NCI-H446 treated with DMSO at 0.1 percent for 48 hours (cell line): ENCODE measurements around the gene HOXB5.

Experiments used
- DNase-seq: peaks from one replicate; lab custom pipeline; 2025; lab: John Stamatoyannopoulos, UW

Gene HOXB5

DNA sequence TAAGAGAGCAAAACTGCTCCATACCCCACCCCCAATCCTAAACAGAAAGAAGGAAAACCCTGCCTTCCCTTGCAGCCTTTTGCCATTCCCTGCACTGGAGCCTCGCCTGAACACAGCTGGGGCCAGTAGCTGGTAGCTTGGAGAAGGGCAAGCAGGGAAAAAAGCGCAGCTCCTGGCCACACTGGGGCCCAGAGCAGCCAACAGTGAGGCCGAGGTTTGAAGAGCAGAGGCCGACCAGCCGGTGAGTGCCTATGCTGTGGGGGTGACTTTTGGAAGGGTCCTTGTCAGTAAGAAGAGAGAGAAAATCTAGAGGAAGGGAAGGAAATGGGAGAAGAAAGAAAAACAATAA lies 35.8 kb upstream of the HOXB5 start:
- DNase-seq = no peak

DNA sequence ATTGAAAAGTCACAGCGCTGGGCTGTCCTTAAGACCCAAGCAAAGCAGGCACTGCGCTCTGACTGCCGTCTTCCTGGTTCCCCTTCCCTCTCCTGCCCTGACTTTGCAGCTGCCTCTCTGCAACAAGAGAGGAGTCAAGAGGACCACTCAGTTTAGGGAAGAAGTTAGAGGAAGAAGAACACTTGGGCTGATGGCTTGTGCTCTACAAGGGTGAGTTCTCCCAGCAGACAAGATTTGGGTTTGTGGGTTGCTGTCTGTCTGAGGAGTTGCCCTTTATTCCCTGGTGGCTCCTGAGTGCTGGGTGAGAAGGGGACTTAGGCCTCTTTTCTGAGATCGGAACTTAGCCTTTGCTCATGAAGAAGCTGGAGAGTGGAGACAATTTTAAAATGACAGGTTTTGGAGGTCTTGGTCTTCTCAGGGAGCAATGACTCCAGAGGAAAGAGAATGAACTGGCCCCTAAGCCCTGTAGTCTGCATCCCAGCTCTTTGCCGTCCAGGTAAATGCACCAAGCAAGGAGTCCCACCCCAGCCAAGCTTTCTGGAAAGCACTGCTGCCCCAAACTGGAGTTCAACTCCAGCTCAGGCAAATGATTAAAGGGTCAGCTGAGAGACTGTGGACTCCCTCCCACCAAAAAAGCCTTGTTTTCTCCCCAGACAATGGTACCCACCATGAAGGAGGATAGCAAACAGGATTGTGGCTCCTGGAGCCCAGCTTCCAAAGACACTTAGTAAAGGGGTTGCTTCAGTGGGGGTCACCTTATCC lies 35.3 kb upstream of the HOXB5 start:
- DNase-seq = no peak

DNA sequence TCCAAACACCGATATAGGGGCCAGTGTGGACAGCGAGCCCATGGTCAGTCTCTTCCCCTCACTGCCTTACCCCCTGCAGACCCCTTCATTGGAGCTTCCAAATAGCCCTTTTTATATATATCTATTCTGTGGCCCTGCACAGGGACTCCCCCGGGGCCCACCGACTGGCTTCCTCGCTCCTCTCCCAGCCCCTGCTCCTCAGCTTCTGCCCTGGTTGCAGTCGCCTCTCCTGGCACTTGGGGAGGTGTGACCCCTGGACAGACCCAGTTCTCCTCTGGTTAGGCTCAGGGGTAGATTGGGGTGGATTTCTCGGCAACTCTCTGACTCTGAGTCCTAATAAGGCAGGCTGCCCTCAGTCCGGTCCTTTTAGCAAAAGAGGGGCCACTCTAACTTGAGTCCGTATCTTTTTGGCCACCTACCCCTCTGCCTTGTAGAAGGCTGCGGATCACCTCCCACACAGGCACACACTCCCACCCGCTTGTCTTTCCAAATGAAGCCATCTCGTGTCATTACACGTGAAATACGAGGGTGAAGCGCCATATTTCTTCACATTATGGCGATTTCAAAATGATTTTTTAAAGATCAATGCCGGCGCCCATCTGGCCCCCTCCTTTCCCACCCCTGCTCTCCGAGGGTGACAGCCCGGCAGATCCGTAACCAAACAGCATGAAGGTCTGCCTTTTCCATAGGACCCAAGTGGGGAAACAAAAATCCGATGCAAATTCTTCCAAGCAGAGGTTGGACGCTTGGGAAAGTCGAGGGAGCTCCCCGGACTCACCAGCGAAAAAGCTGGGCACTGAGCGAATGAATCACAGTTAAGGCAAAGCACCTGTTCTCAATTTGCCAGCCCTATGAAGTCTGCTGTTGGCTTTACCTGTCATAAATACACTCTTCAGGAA lies 34.3 kb upstream of the HOXB5 start:
- no peak for DNase-seq

DNA sequence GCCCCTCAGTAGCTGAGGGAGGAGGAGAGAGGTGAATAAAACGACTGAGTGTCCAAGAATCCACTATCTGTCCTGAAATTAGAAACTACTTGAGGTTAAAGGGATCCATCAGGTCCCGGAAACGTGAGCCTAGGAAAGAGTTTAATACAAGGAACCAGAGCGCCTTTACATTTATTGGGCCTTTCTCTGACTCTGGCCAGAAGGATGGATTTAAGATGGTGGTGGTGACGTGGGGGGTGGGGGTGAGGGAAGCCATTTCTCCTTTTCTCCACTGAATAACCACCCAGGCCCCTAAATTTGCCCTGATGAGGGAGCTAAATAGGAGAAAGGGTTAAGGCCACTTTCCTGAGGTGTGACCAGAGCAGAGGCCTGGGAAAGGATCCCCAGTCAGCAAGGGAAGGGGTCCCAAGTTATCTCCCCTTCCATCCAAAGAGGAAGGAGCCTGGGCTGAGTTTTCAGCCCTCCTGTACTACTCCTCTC lies 33.6 kb upstream of the HOXB5 start:
- DNase-seq = no peak

DNA sequence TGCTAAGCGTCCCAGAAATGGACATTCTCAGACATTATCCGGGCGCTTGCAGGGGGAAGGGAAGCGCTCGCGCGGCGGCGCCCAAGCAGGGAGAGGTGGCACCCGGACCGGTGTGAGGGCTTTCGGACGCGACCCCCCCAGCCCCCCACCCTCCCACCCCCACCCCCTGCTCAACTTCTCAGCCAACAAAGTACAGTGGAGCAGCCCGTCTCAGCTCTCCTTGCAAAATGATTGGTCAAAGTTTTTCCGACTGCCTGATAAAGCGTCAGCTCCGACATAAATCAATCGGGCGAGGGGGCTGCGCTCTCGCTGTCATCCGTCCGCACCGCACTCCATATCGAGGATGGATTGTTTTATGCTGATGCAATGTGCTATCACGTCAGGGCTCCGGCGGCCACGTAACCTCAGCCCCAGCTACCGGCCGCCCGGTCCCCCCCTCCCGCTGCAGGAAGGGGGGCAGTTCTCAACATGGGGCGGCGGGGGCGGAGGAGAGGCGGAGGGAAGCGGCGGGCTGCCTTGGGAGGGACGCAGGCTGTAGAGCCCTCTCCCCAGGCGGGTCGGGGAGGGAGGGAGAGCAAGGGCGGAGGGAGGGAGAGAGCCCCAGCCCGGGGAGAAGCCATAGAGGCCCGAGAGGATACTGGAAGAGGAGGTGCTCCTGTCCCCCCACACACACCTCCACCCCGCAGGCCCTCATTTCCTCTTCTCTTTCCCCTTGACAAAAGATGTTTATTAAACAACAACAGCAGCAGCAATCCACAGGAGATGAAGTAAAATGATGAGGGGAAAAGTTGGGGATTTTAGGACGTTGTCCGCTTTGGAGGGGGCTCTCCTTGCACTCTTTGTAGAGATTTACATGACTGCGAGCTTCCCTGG lies 32.9 kb upstream of the HOXB5 start, which contains the start of gene HOXB9:
TSS of gene HOXB9 (minus strand) at position 114 of the 873 bp plus-strand sequence. CDS start at position 25, 89 bp downstream.
- DNase-seq = no peak

DNA sequence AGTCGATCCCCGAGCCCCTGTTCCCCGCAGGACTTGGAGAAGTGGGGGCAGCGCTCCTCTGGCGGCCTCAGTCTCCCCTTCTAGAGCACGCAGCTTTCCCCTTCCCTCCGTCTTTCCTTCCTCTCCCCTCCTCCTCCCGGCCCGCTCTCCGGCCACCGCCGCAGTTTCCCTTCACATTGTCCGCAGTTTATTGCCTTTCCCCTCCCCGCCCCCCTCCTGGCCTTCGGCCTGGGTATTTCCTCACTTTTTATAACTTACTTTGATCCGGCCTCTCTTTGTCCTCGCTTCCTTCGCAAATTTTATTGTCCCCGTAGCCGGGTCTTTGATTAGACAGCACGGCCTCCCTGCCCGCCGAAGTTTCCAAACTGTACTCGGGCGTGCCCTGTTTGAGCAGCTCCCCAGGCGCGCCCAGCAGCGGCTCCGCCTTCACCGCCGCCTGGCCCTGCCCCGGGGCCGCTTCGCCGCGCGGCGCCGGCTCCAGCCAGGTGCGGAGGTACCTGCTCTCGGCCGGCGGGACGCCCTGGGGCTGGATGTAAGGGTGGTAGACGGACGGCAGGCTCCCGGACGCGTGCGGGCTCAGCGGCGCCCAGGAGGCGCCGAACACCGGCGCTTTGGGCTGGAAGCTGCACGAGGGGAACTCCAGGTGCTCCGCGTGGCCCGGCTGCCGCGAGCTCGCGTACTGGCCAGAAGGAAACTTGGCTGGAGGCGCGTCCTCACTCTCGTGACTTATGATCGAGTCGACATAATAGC lies 32.1 kb upstream of the HOXB5 start:
- DNase-seq = no peak

DNA sequence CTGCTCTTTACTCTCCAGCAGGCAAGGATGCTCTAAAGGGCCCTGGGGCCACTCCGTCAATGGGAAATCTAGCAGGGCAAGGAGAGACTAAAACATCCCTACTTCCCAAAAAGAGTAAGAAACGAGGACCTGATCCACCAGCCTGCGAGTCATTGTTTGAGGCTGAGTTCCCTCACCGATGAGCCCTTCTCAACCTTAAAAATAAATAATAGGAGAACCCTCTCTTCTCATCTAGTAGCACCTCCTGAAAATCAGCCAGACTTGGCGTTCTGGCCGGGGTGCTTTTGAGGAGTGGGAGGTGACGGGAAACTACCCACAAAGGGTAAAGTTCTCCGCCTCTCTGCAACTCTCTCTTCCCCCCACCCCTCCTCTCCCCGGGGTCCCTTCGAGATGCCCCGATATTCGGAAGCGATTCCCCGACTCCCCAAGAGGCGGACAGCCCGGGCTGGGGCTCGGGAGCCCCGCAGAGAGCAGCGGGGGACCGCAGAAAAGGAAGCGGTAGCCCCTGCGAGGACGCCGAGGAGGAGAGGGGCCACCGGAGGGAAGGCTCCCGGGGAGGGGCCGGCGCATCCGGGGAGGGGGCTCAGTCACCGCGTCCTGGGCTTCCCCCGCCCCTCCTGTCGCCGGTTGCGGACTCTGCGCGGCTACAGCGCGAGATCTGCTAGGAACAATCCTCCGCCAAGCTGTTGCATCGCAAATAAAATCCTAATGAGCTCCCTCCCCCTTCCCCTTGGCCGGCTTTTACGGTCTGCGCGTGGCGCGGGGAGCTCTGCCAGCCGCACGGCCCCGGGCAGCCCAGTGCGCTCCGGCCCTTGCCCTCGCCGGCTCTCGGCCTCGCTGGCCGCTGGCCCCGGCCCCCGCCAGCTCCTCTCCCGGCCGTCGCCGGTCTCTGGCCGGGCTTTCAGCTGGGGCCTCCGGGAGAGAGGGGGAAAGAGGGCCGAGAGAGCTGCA lies 31.2 kb upstream of the HOXB5 start:
- no peak for DNase-seq

DNA sequence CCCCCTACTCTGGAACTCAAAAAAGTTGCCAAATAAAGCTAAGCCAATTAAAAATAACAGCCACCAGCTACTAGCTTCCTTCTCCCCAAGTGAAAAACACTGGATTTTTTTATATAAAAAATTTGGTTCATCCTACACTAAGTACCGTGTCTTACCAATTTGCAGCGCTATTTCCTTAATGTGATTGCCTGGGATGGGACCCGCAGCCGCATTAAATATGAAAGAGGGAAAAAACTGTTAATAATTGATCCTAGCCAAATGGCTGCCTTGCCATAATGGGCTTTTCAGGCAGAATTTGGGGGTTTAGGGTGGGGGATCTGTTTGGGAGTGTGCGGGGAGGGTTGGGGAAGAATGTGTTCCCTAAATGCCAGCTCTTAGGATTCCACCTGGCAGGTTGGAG lies 30.5 kb upstream of the HOXB5 start:
- DNase-seq = no peak

DNA sequence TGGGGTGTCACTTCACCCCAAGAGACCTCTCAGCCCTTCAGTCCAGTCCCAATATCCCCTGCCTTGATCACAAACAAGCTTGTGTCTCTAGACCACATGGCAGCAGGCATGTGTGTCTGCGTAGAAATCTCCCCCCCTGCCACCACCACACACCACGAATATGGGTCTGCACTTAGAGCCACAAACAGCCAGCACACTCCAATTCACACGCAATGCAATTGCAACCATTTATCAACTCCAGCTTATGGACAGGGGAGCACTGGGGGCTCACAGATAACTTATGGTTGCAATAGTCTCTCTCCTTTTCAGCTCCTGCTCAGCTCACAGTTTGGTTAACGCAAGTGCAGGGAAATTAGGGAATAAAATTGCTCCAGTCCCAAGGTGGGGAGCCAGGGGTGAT lies 30.0 kb upstream of the HOXB5 start:
- DNase-seq = no peak

DNA sequence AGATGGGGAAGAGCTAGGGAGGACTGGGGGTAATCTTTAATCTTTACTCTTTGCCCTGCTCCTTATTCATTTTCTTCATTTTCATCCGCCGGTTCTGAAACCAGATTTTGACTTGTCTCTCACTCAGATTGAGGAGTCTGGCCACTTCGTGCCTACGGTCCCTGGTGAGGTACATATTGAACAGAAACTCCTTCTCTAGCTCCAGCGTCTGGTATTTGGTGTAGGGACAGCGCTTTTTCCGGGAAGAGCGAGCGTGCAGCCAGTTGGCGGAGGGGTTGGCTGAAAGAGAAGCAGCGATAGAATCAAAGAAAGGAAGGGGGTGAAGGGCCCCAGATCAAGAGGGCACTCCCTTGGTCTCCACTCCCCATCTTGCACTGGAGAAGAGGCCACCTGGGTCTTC lies 29.3 kb upstream of the HOXB5 start:
- no peak for DNase-seq

DNA sequence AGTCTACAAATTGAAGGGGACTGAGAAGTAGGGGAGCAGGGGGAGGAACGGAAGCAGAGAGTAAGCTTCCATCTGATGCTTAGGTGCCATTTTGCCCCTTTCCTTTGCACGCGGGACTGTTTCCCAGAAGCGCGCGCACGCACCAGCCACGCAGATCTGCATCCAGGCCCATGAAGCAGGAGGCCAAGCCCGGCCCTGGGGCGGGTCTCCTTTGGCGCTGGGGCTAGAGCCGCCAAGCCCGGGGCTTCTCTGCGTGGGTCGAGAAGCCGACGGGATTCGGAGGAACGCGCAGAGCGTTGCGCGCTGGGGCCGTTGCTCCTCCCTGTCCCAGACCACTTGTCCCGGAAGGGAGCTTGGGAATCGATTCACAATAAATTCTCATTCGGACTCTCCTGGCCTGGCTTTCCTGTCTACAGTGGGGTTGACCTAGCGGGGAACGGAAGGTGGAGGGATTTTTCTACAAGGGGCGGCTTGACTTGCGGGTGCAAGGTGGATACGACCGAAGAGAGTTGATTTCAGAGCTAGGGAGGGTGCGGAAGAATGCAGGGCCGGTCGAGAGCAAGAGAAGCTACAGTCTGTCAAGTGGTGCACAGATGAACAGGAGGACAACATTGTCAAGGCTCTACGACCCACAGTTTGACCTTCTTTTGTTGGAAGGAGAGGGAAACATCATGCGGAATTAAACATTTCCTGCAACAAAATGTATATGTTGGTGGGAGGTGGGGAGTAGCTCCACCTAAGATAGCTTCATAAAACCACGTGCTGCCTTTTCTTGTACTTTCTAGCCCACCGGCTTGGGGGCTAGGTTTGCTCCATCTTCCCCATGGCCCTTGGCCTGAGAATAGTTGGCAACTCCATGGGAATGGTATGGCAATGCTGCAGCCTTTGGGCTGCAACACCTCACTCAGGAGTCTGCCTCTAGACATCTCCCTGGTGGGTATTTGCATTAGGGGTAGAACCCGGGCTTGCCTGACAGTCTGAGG lies 28.1 kb upstream of the HOXB5 start:
- no peak for DNase-seq

DNA sequence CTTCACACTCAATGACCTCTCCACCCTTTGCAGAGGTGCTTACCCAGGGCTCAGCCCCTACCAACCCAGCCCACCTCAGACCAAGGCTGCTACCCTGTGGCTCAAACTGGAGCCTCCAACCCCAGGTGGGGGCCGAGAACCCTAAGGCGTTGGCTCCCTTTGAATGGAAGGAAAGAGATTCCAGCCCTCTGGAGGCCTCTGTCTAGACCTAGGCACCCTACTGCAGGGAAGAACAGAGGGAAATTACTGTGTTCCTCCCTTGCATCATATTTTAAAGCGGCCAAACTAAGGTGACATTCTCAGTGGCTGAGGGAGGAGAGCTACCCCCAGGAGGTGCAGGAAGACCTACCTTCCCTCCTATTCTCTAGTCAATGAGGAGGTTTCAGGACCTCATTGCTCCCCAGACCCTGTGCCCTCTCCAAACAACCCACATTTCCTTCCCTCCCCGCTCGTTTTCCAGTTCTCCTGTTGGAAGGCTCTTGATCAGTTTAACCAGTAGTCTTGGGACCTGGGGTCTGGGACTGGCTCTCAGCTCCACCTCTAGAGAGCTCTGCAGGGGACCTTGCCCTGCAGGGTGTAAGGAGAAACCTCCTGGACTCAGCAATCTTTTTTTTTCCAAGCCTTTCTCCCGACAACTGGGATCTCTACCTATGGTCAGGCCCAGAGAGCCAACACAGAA lies 27.0 kb upstream of the HOXB5 start:
- DNase-seq = no peak

DNA sequence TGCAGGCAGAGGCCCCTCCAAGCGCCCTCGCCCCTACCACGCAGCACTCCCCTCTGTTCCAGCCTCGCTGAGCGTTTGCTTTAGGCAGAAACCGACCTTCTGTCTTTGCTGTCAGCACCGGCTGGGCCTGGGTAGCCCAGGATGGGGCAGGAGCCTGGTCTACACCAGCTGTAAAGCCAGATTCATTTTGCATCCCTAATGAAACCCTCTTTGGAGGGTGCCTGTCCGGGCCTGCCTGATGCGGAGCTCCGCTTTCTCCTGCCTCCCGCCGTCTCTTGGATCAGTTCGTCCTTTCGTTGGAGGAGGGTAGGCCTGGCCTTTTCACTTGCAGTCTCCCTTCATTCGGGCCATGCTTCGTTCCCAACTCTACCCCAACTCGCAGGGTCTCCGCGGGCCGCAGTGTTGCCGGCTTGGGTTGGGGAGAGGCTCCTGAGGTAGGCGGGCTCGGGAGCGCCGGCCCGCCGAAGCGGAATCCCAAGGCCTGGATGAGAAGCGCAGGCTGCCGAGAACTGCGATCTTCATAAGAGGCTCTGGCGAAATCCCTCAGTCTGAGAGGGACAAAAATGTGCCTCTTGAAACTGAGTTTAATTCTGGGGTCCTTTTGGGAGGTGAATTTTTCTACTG lies 26.4 kb upstream of the HOXB5 start:
- DNase-seq = no peak

DNA sequence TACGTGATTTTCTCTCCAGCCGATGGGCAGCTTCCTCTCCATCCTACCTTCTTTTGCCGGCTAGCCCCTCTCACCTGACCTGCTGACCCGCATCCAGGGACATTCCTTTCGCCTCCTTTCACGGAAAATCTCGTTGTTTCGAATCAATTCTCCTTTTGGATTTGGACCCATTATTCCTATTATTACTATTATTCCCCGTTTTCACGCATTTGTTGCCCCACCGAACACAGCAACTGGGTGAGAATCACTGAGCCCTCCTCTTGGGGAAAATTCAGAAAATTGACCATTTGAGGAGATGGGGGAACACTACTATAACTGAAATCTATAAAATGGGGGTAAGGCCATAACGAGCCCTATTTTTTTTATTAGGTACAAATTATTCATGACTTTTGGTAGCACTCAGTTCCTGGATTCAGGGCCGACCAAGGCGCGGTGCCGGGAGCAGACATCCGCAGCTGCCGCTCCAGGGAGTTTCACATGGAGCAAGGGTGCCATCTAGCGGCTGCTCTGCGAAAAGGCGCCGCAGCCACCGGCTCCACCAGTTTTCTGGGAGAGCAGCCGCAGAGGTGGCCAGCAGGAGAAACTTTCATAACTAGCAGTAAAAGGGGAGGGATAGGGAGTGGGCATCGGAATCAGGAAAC lies 24.8 kb upstream of the HOXB5 start:
- DNase-seq = peak; percentile 10

DNA sequence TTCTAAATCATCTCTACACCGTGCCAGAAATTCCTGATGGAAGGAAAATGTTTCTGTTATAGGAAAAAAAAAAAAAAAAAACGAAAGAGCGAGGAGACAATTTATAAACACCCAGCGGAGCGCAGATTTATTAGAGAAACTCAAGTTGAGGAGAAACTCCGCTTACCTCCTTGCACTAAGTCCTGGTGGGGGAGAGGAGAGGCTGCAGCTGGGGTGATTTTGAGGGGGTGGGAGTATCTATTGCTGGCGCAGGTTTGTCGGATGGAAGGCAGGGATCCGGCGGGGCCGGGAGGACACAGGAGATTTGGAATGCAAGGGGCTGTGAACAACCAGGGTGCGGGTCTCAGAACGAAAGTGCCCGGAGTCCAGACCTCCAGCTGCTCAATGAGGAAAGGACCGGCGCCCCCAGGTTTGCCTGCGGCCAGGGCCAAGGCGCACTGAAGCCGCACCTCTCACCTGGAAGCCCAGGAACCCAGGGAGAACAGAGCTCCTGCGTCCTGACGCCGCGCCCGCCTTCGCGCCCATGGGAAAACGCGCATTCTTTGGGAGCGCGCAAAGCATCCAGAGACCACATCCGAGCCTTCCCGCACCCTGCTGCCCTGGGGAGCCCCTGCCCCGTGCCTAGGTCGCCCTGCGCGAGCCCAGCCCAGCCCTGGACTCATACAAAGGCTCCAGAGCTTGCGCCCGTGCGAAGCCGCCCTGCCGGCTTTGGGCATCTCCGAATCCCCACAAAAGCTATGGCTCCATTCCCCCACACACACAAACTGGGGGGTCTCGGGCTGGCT lies 24.1 kb upstream of the HOXB5 start:
- DNase-seq = no peak

DNA sequence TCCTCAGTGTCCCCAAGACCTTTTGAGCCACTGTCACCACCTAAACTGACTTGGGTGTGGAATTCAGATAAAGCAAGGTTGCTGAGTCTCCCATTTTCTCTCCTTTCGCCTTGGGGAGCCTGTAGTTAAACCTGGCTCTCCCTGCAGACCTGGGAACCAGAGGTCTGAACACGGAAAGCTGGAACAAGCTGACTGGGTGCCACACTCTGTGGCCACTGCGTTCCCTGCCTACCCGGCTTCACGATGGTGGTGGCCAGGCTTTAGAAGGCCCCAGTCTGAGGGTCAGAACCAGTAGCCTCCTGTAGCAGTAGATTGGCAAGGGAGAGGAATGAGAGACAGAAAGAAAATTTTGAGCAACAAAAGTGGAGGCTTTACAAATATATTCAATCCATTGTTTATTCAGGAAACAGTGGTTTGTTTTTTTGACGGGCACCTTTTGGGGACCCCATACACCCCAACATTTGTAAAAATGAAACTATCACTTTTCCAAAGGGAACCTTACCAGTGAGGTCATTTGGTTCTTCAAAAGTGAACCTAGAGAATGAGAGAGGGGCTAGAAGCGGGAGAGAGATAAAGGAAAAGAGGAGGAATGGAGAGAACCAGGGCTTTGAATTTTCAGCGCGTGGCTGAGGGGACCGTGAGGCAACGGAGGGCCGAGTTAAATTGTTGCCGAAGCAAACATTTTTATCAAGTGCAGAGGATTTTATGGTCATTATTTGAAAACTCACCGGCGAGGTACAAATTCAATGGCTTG lies 23.3 kb upstream of the HOXB5 start:
- no peak for DNase-seq
